Thoracic aorta (tissue), 2 donors: Measurements from ENCODE around the gene SH2D6. TPM values are rescaled to one million over a fixed set of nuclear protein-coding genes. Genes with fewer than 3 reads are reported as not detected.

Experiments used
- ATAC-seq: fragments of 150-250 bp; one replicate; pipeline ENCODE4 v1.8.0; 2017; ENCODE audit warnings: low read depth; ENCODE audit not compliant: insufficient number of reproducible peaks, low FRiP score
- DNase-seq: peaks from one replicate; pipeline ENCODE4 v3.0.0-alpha.2; 2020; ENCODE audit warnings: low spot score
- H3K27ac ChIP-seq, 2 donors: fragments of 200-600 bp; sonication (generic); 1 replicate in 1 of 2; 2 replicates in 1 of 2; pipeline ENCODE4 v1.5.1; 2016; ENCODE audit warnings: mild to moderate bottlenecking in 2 of 2, moderate library complexity in 2 of 2
- H3K27me3 ChIP-seq: fragments of 200-600 bp; sonication (generic); replicated peaks from 2 replicates; pipeline ENCODE4 v1.6.0; 2016; ENCODE audit warnings: mild to moderate bottlenecking; ENCODE audit not compliant: insufficient read depth
- H3K36me3 ChIP-seq: fragments of 200-600 bp; sonication (generic); one replicate; pipeline ENCODE4 v1.5.1; 2016
- H3K4me1 ChIP-seq, 2 donors: fragments of 200-600 bp; sonication (generic); 1 replicate in 1 of 2; 2 replicates in 1 of 2; pipeline versions ENCODE4 v1.5.1 to v1.6.0; 2016; ENCODE audit warnings: low read depth in 2 of 2, mild to moderate bottlenecking in 1 of 2; ENCODE audit not compliant: control insufficient read depth in 1 of 2
- H3K4me3 ChIP-seq: fragments of 200-600 bp; sonication (generic); 2 replicates; pipeline ENCODE4 v1.5.1; 2016; ENCODE audit warnings: mild to moderate bottlenecking
- H3K9me3 ChIP-seq: fragments of 200-600 bp; sonication (generic); 2 replicates; pipeline ENCODE4 v1.5.1; 2016
- total RNA-seq, 2 donors: library from RNA; depleted of rRNA; stranded (reverse); fragments of >200 nt; gene quantifications; one replicate each; pipeline versions ENCODE4 v1.1.0 to v1.2.3, GENCODE V29; 2016
- TF ChIP-seq, protein P1 (sequence below): fragments of 200-600 bp; sonication (generic); IDR thresholded peaks from one replicate; pipeline ENCODE4 v1.5.1; 2019; ENCODE audit warnings: antibody characterized with exemption

SH2D6 gene
- total RNA-seq, 2 donors from 2014 or later, result not detected

DNA sequence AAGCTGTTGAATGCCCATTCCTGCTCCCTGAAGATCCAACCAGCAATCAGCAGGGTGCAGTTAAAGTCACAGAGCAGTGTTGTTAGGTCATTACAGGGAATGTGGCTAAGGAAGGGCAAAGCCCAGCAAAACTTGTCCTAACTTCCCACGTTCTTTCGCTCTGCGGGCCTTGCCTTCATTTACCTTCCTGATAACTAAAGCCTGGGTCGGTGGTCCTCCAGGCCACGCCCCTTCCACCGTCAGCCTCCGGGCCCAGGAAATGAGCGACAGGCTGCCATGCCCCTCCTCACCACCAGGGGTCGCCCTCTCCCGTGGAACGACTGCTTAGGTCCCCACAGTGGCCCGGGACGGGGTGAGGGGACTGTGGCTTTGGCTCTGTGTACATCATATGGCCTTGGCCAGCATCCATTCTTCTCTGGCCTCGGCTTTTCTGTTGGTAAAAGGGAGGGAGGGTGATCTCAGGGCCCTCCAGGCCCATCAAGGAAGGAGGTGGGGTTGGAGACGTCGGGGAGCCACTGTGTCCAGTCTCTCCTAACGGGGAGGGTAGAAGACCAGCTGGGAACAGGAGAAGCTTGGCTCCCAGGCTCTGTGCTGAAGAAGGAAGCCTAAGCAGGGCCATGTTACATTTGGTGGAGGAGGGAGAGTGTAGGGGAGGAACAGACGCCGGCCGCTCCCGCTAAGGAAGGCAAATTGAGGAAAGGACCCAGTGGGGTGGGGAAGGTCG lies 2.2 kb downstream of the SH2D6 start:
- ATAC-seq (peak; percentile 75), DNase-seq (peak; percentile 78)
- no peaks in the 10 kb centered on the region for H3K9me3 ChIP-seq
- TF ChIP-seq, protein P1, sequence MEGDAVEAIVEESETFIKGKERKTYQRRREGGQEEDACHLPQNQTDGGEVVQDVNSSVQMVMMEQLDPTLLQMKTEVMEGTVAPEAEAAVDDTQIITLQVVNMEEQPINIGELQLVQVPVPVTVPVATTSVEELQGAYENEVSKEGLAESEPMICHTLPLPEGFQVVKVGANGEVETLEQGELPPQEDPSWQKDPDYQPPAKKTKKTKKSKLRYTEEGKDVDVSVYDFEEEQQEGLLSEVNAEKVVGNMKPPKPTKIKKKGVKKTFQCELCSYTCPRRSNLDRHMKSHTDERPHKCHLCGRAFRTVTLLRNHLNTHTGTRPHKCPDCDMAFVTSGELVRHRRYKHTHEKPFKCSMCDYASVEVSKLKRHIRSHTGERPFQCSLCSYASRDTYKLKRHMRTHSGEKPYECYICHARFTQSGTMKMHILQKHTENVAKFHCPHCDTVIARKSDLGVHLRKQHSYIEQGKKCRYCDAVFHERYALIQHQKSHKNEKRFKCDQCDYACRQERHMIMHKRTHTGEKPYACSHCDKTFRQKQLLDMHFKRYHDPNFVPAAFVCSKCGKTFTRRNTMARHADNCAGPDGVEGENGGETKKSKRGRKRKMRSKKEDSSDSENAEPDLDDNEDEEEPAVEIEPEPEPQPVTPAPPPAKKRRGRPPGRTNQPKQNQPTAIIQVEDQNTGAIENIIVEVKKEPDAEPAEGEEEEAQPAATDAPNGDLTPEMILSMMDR, result peak; percentile 100
- peak overlapping the region; percentile 53 for H3K4me3 ChIP-seq
- H3K36me3 ChIP-seq, result no peaks in the 10 kb centered on the region
- peaks cover 12 to 29% of the 10 kb centered on the region in 2 donors for H3K4me1 ChIP-seq
- no peaks in the 10 kb centered on the region for H3K27me3 ChIP-seq
- H3K27ac ChIP-seq, result peak overlapping the region; percentile 68 to 75

- H3K36me3 ChIP-seq, result no peaks in the 10 kb centered on the region
- H3K4me3 ChIP-seq, result peak overlapping the region; percentile 53
- TF ChIP-seq, protein P1, result no peak
- H3K27ac ChIP-seq, result peak overlapping the region; percentile 68 to 75
- ATAC-seq (no peak), DNase-seq (no peak)
- H3K4me1 ChIP-seq, result peaks cover 12 to 29% of the 10 kb centered on the region in 2 donors
- H3K9me3 ChIP-seq, result no peaks in the 10 kb centered on the region
- H3K27me3 ChIP-seq, result no peaks in the 10 kb centered on the region
Observed at GRCh38 chr2:85421260-85422071, 3.0 kb downstream of the SH2D6 start.

GRCh38 chr2:85422072-85422457 lies 3.6 kb downstream of the SH2D6 start:
- ATAC-seq, result no peak
- Histone ChIP-seq H3K4me1 (peaks cover 12 to 29% of the 10 kb centered on the region in 2 donors), H3K9me3 (no peaks in the 10 kb centered on the region), H3K4me3 (no peak overlapping the region), H3K36me3 (no peaks in the 10 kb centered on the region), H3K27me3 (no peaks in the 10 kb centered on the region), H3K27ac (no peak overlapping the region)
- TF ChIP-seq, protein P1, result no peak
- DNase-seq, result no peak

GRCh38 chr2:85423525-85423924 lies 5.0 kb downstream of the SH2D6 start:
- ATAC-seq, result no peak
- Histone ChIP-seq H3K4me1 (peaks cover 12 to 24% of the 10 kb centered on the region in 2 donors), H3K27me3 (no peaks in the 10 kb centered on the region), H3K36me3 (no peaks in the 10 kb centered on the region), H3K9me3 (no peaks in the 10 kb centered on the region), H3K27ac (no peak overlapping the region), H3K4me3 (no peak overlapping the region)
- TF ChIP-seq, protein P1, result no peak
- DNase-seq, result no peak

- no peaks in the 10 kb centered on the region for H3K36me3 ChIP-seq
- ATAC-seq (no peak), DNase-seq (no peak)
- TF ChIP-seq, protein P1, result no peak
- H3K27me3 ChIP-seq, result no peaks in the 10 kb centered on the region
- peaks cover 4 to 11% of the 10 kb centered on the region in 2 donors for H3K4me1 ChIP-seq
- no peaks in the 10 kb centered on the region for H3K9me3 ChIP-seq
- no peak overlapping the region for H3K27ac ChIP-seq
- H3K4me3 ChIP-seq, result no peak overlapping the region
Observed at GRCh38 chr2:85425588-85425987, 7.1 kb downstream of the SH2D6 start.
